H1 (cell line): ENCODE measurements around the gene UBE2E2. TPM values are rescaled to one million over a fixed set of nuclear protein-coding genes. Genes with fewer than 3 reads are reported as not detected.

Experiments
- CTCF ChIA-PET: fragments of 300-600 bp; sonication (Branson Sonifier 250); formaldehyde crosslinking; loops from one replicate; lab custom pipeline; 2021; ENCODE audit not compliant: partially characterized antibody; lab: Charles Lee
- POLR2A ChIA-PET: fragments of 300-600 bp; sonication (Branson Sonifier 250); formaldehyde crosslinking; loops from one replicate; lab custom pipeline; 2021; ENCODE audit warnings: inconsistent platforms; ENCODE audit not compliant: partially characterized antibody; lab: Charles Lee
- DNase-seq, 2 experiments: peaks; one replicate each; pipeline versions ENCODE4 v3.0.0 to v3.0.0-alpha.2; 2010 to 2022; ENCODE audit warnings: low spot score in 2 of 2, low read depth in 1 of 2, mixed read lengths in 1 of 2
- FAIRE-seq: peaks from 2 replicates; lab custom pipeline; 2011; peaks lifted over from hg19 to GRCh38; lab: Jason Lieb, UNC
- H2AFZ ChIP-seq: 2 replicates; pipeline ENCODE4 v1.8.1; 2012; ENCODE audit warnings: low read length, inconsistent platforms
- H2AK5ac ChIP-seq: 2 replicates; pipeline ENCODE4 v1.6.1; 2013; ENCODE audit warnings: low read depth, low read length
- H2BK120ac ChIP-seq: replicated peaks from 2 replicates; pipeline ENCODE3; 2013; ENCODE audit warnings: low read depth, low read length, inconsistent platforms
- H2BK12ac ChIP-seq: 2 replicates; pipeline ENCODE4 v1.6.1; 2013; ENCODE audit warnings: low read depth, low read length
- H2BK15ac ChIP-seq: 2 replicates; pipeline ENCODE4 v1.6.1; 2013; ENCODE audit warnings: low read length
- H2BK20ac ChIP-seq: 2 replicates; pipeline ENCODE4 v1.6.1; 2013; ENCODE audit warnings: low read length
- H2BK5ac ChIP-seq: 2 replicates; pipeline ENCODE4 v1.6.1; 2013; ENCODE audit warnings: low read depth, low read length
- H3K14ac ChIP-seq: 2 replicates; pipeline ENCODE4 v1.6.1; 2013; ENCODE audit warnings: inconsistent platforms; ENCODE audit not compliant: insufficient read length
- H3K18ac ChIP-seq: 2 replicates; pipeline ENCODE4 v1.6.1; 2013; ENCODE audit warnings: low read length; ENCODE audit errors: extremely low read depth
- H3K23ac ChIP-seq: 2 replicates; pipeline ENCODE4 v1.6.1; 2013; ENCODE audit warnings: inconsistent platforms; ENCODE audit not compliant: insufficient read length
- H3K23me2 ChIP-seq: 2 replicates; pipeline ENCODE4 v1.6.1; 2013; ENCODE audit warnings: low read depth, low read length
- H3K27ac ChIP-seq: 2 replicates; pipeline ENCODE4 v1.6.1; 2011; ENCODE audit warnings: low read depth, low read length, inconsistent platforms
- H3K27me3 ChIP-seq, 4 experiments: replicated peaks in 1 of 4; 1 replicate in 1 of 4; 2 replicates in 3 of 4; pipeline versions ENCODE4 v1.6.1 to v1.8.1; 2011 to 2013; ENCODE audit warnings: low read length in 3 of 4, mild to moderate bottlenecking in 3 of 4, inconsistent platforms in 2 of 4, mixed read lengths in 2 of 4, moderate library complexity in 1 of 4; ENCODE audit not compliant: control insufficient read depth in 3 of 4, insufficient read depth in 3 of 4; ENCODE audit errors: extremely low read depth in 1 of 4
- H3K36me3 ChIP-seq, 4 experiments: 2 replicates each; pipeline versions ENCODE4 v1.6.1 to v1.8.1; 2011 to 2013; ENCODE audit warnings: mild to moderate bottlenecking in 4 of 4, low read length in 3 of 4, moderate library complexity in 2 of 4, control low read depth in 1 of 4, inconsistent platforms in 1 of 4; ENCODE audit not compliant: insufficient read depth in 4 of 4, control insufficient read depth in 2 of 4
- H3K4ac ChIP-seq: replicated peaks from 2 replicates; pipeline ENCODE3; 2013; ENCODE audit warnings: low read length, low read depth, mixed read lengths, inconsistent platforms; ENCODE audit not compliant: insufficient read length
- H3K4me1 ChIP-seq, 4 experiments: replicated peaks in 1 of 4; 1 replicate in 1 of 4; 2 replicates in 3 of 4; pipeline versions ENCODE4 v1.6.1 to v1.8.1; 2011 to 2013; ENCODE audit warnings: low read length in 3 of 4, inconsistent platforms in 2 of 4, mixed read lengths in 1 of 4; ENCODE audit not compliant: insufficient read depth in 4 of 4, control insufficient read depth in 3 of 4
- H3K4me2 ChIP-seq, 2 experiments: 2 replicates each; pipeline versions ENCODE4 v1.6.1 to v1.8.1; 2011 to 2013; ENCODE audit warnings: low read depth in 2 of 2, low read length in 2 of 2, control low read depth in 1 of 2, inconsistent platforms in 1 of 2, mild to moderate bottlenecking in 1 of 2; ENCODE audit not compliant: insufficient read depth in 1 of 2
- H3K4me3 ChIP-seq, 4 experiments: fragments of 200-600, 300-600 bp in 1 of 4; sonication (generic), shearing (Covaris generic), sonication (Bioruptor Twin) in 1 of 4; 2 replicates each; pipeline versions ENCODE4 v1.5.1 to v1.8.1; 2011 to 2016; ENCODE audit warnings: low read length in 4 of 4, low read depth in 3 of 4, control low read depth in 2 of 4, inconsistent platforms in 2 of 4, mild to moderate bottlenecking in 2 of 4, mixed read lengths in 1 of 4, moderate library complexity in 1 of 4; ENCODE audit not compliant: insufficient read depth in 2 of 4; ENCODE audit errors: extremely low read depth in 1 of 4
- H3K56ac ChIP-seq: replicated peaks from 2 replicates; pipeline ENCODE3; 2013; ENCODE audit warnings: low read depth, mild to moderate bottlenecking, mixed read lengths, low read length, inconsistent platforms; ENCODE audit not compliant: insufficient read length
- H3K79me1 ChIP-seq: 2 replicates; pipeline ENCODE4 v1.6.1; 2013; ENCODE audit warnings: low read depth, low read length, control low read depth
- H3K79me2 ChIP-seq, 2 experiments: 2 replicates each; pipeline versions ENCODE4 v1.6.1 to v1.8.1; 2012 to 2013; ENCODE audit warnings: low read length in 2 of 2, mild to moderate bottlenecking in 2 of 2, inconsistent platforms in 1 of 2; ENCODE audit not compliant: insufficient read depth in 2 of 2, control insufficient read depth in 1 of 2
- H3K9ac ChIP-seq, 4 experiments: replicated peaks in 1 of 4; 1 replicate in 1 of 4; 2 replicates in 3 of 4; pipeline versions ENCODE4 v1.6.1 to v1.8.1; 2011 to 2013; ENCODE audit warnings: low read depth in 3 of 4, low read length in 3 of 4, control low read depth in 2 of 4, mild to moderate bottlenecking in 2 of 4, moderate library complexity in 2 of 4, inconsistent platforms in 1 of 4; ENCODE audit errors: extremely low read depth in 1 of 4
- H3K9me3 ChIP-seq, 2 experiments: 2 replicates each; pipeline versions ENCODE4 v1.6.1 to v1.8.1; 2012 to 2013; ENCODE audit warnings: mild to moderate bottlenecking in 2 of 2, moderate library complexity in 2 of 2, control low read depth in 1 of 2, inconsistent platforms in 1 of 2, low read depth in 1 of 2, low read length in 1 of 2, mixed read lengths in 1 of 2; ENCODE audit not compliant: insufficient read depth in 2 of 2
- H4K20me1 ChIP-seq, 2 experiments: replicated peaks in 1 of 2; 2 replicates each; pipeline versions ENCODE3 to v1.8.1; 2011 to 2013; ENCODE audit warnings: inconsistent platforms in 2 of 2, low read length in 2 of 2, mild to moderate bottlenecking in 1 of 2; ENCODE audit not compliant: insufficient read depth in 2 of 2, control insufficient read depth in 1 of 2
- H4K5ac ChIP-seq: 2 replicates; pipeline ENCODE4 v1.6.1; 2013; ENCODE audit warnings: low read length, low read depth, mixed read lengths, inconsistent platforms; ENCODE audit not compliant: insufficient read length
- H4K8ac ChIP-seq: 2 replicates; pipeline ENCODE4 v1.8.0; 2013; ENCODE audit warnings: mild to moderate bottlenecking, moderate library complexity, low read length, inconsistent platforms; ENCODE audit not compliant: insufficient read depth; ENCODE audit errors: extremely low read depth
- H4K91ac ChIP-seq: replicated peaks from 2 replicates; pipeline ENCODE3; 2013; ENCODE audit warnings: low read length, mixed read lengths, inconsistent platforms; ENCODE audit not compliant: insufficient read length
- ASH2L ChIP-seq: fragments of 200-600, 300-600 bp; sonication (generic); IDR thresholded peaks from one replicate; pipeline ENCODE4 v1.7.1; 2017; ENCODE audit warnings: low read length
- BRCA1 ChIP-seq: IDR thresholded peaks from 2 replicates; pipeline ENCODE4 v1.6.1; 2012; ENCODE audit warnings: low read depth, low read length, improper control_type of control experiment
- CHD2 ChIP-seq: IDR thresholded peaks from 2 replicates; pipeline ENCODE4 v1.6.1; 2012; ENCODE audit warnings: low read length, improper control_type of control experiment
- CREB1 ChIP-seq: IDR thresholded peaks from 2 replicates; pipeline ENCODE4 v1.6.1; 2012; ENCODE audit warnings: inconsistent platforms
- GABPA ChIP-seq: IDR thresholded peaks from 2 replicates; pipeline ENCODE4 v1.6.1; 2011; ENCODE audit warnings: mild to moderate bottlenecking, low read length, moderate library complexity, borderline replicate concordance; ENCODE audit not compliant: insufficient read depth
- KDM4A ChIP-seq: IDR thresholded peaks from one replicate; pipeline ENCODE4 v1.7.1; 2012; ENCODE audit warnings: low read depth, mild to moderate bottlenecking, moderate library complexity, low read length, inconsistent platforms; ENCODE audit not compliant: severe bottlenecking
- PHF8 ChIP-seq: fragments of 200-600 bp; sonication (generic); conservative IDR thresholded peaks from 2 replicates; pipeline ENCODE4 v1.7.1; 2012; ENCODE audit warnings: low read depth, mild to moderate bottlenecking, inconsistent platforms, low read length, moderate library complexity
- POLR2A ChIP-seq, 2 experiments: IDR thresholded peaks; 1 replicate in 1 of 2; 2 replicates in 1 of 2; pipeline ENCODE4 v1.6.1; 2011; ENCODE audit warnings: low read depth in 2 of 2, low read length in 2 of 2, mild to moderate bottlenecking in 2 of 2; ENCODE audit errors: control extremely low read depth in 1 of 2
- SIN3A ChIP-seq, 2 experiments: IDR thresholded peaks in 1 of 2; conservative IDR thresholded peaks in 1 of 2; 2 replicates each; pipeline ENCODE4 v1.6.1; 2011 to 2012; ENCODE audit warnings: low read length in 2 of 2, improper control_type of control experiment in 1 of 2, low read depth in 1 of 2, mild to moderate bottlenecking in 1 of 2
- SP4 ChIP-seq: IDR thresholded peaks from 2 replicates; pipeline ENCODE4 v1.6.1; 2012; ENCODE audit warnings: low read length, inconsistent platforms
- TAF1 ChIP-seq: IDR thresholded peaks from 2 replicates; pipeline ENCODE4 v1.6.1; 2011; ENCODE audit warnings: mild to moderate bottlenecking, low read depth, low read length
- TAF7 ChIP-seq: optimal IDR thresholded peaks from 2 replicates; pipeline ENCODE3; 2011; ENCODE audit warnings: low read depth, mild to moderate bottlenecking, inconsistent platforms, low read length, moderate library complexity, borderline replicate concordance
- TBP ChIP-seq: IDR thresholded peaks from 2 replicates; pipeline ENCODE4 v1.6.1; 2011; ENCODE audit warnings: low read depth, low read length, improper control_type of control experiment
- WGBS, 2 experiments: shearing (Covaris generic) in 1 of 2; methylation state at CpG; one replicate each; pipeline versions ENCODE4 v1.1.6 to v1.1.7; 2013 to 2015; ENCODE audit warnings: low lambda C conversion rate in 2 of 2, mixed read lengths in 2 of 2, inconsistent platforms in 1 of 2, low coverage in 1 of 2, missing lambda C conversion rate in 1 of 2; ENCODE audit not compliant: insufficient replicate concordance in 2 of 2, insufficient coverage in 1 of 2, insufficient read length in 1 of 2; ENCODE audit errors: extremely low coverage in 1 of 2, missing lambda C conversion rate in 1 of 2; 5-methylcytosine and 5-hydroxymethylcytosine counted together
- polyA plus RNA-seq, 7 experiments: library from polyadenylated mRNA; depleted of rRNA in 3 of 7; stranded (reverse) in 5 of 7; unstranded in 2 of 7; fragments of >200 nt in 5 of 7; fragments of 200-250 nt in 2 of 7; gene quantifications; 1 replicate in 5 of 7; 2 replicates in 1 of 7; 4 replicates in 1 of 7; pipeline versions ENCODE4 v1.2.1 to v1.2.3, GENCODE V29; 2011 to 2013; ENCODE audit warnings: missing spikeins in 2 of 7, mixed read lengths in 2 of 7
- total RNA-seq: library from RNA; stranded (reverse); fragmentation: NEBNext Ultra II Directional; extraction: Animal tissue kit (Norgen Biotek cat#: 25700); gene quantifications from 2 replicates; pipeline ENCODE4 v1.2.1, GENCODE V29; 2021
- TF ChIP-seq, protein P1 (sequence below): IDR thresholded peaks from 2 replicates; pipeline ENCODE4 v1.6.1; 2011; ENCODE audit warnings: low read length, improper control_type of control experiment

The UBE2E2 gene
- total and polyA plus RNA-seq, 2 of the 8 experiments (the other 6 are each of a cell fraction or from before 2014, with no cell fraction given), result 57.6 to 70.6 TPM

GRCh38 chr3:23452408-23452807 is 249.3 kb downstream of the UBE2E2 start:
- Histone ChIP-seq H4K5ac (no peak overlapping the region), H2BK20ac (no peak overlapping the region), H3K27me3 (no peaks in the 10 kb centered on the region), H4K8ac (no peak overlapping the region), H2AFZ (no peak overlapping the region), H3K56ac (no peak overlapping the region), H3K79me2 (no peaks in the 10 kb centered on the region), H3K4me2 (no peak overlapping the region), H3K4ac (no peak overlapping the region), H3K27ac (no peak overlapping the region), H3K9ac (no peak overlapping the region), H3K4me1 (peaks cover 0 to 5% (median 1%) of the 10 kb centered on the region in 4 experiments; a peak in 1 of 7 replicates), H4K20me1 (no peaks in the 10 kb centered on the region), H2BK12ac (no peak overlapping the region), H3K4me3 (no peak overlapping the region), H3K9me3 (no peaks in the 10 kb centered on the region), H3K79me1 (no peaks in the 10 kb centered on the region), H2BK15ac (no peak overlapping the region), H2AK5ac (no peak overlapping the region), H3K23me2 (no peaks in the 10 kb centered on the region), H2BK120ac (no peak overlapping the region), H3K14ac (no peak overlapping the region), H4K91ac (no peak overlapping the region)
- FAIRE-seq, result no peak
- ChIA-PET POLR2A (no interaction called here), CTCF (interaction anchor here (1.2 kb wide), 1 partner anchor 10 kb away, joined by 3 read pairs; no protein-coding TSS in a partner anchor)
- WGBS, 2 experiments, result 96 to 100% methylated on average over 1 of the region's 1 CpG
- TF ChIP-seq CREB1, result no peak
- TF ChIP-seq POLR2A (IDR thresholded peaks at IDR 0.05; ENCODE audit: control extremely low read depth in 1 of 2, low read depth in 2 of 2, low read length in 2 of 2), result no peak
- TF ChIP-seq KDM4A, result no peak
- TF ChIP-seq TBP, result no peak
- no peak for TF ChIP-seq CHD2
- no peak for TF ChIP-seq TAF1
- TF ChIP-seq SIN3A (conservative IDR thresholded peaks at IDR 0.05 in 1 of 2, IDR thresholded peaks at IDR 0.05 in 1 of 2; ENCODE audit: low read depth in 1 of 2, low read length in 2 of 2), result no peak
- TF ChIP-seq BRCA1, result no peak
- TF ChIP-seq, protein P1, sequence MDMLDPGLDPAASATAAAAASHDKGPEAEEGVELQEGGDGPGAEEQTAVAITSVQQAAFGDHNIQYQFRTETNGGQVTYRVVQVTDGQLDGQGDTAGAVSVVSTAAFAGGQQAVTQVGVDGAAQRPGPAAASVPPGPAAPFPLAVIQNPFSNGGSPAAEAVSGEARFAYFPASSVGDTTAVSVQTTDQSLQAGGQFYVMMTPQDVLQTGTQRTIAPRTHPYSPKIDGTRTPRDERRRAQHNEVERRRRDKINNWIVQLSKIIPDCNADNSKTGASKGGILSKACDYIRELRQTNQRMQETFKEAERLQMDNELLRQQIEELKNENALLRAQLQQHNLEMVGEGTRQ, result no peak
- no peak for TF ChIP-seq ASH2L
- no peak for TF ChIP-seq GABPA
- TF ChIP-seq TAF7, result no peak
- no peak for TF ChIP-seq PHF8
- TF ChIP-seq SP4, result no peak
- TF ChIP-seq, all 59 proteins: peak for 0
- Histone ChIP-seq H3K18ac (no peak overlapping the region), H2BK5ac (no peak overlapping the region), H3K36me3 (no peaks in the 10 kb centered on the region), H3K23ac (no peak overlapping the region)
- DNase-seq, result no peak
